BLaER1 (cell line): ENCODE measurements around the gene MN1.

Source experiments
- H3K27ac ChIP-seq: shearing (Covaris generic); formaldehyde crosslinking; 2 replicates; pipeline ENCODE4 v1.8.1; 2022
- H3K27me3 ChIP-seq: shearing (Covaris generic); formaldehyde crosslinking; 2 replicates; pipeline ENCODE4 v1.8.1; 2022
- H3K36me3 ChIP-seq: shearing (Covaris generic); formaldehyde crosslinking; 2 replicates; pipeline ENCODE4 v1.8.1; 2022
- H3K4me1 ChIP-seq: shearing (Covaris generic); formaldehyde crosslinking; 2 replicates; pipeline ENCODE4 v1.8.1; 2022
- H3K4me2 ChIP-seq: shearing (Covaris generic); formaldehyde crosslinking; 2 replicates; pipeline ENCODE4 v1.8.1; 2022
- H3K4me3 ChIP-seq: shearing (Covaris generic); formaldehyde crosslinking; 2 replicates; pipeline ENCODE4 v1.8.1; 2022
- H3K9ac ChIP-seq: shearing (Covaris generic); formaldehyde crosslinking; 2 replicates; pipeline ENCODE4 v1.8.1; 2022
- H3K9me3 ChIP-seq: shearing (Covaris generic); formaldehyde crosslinking; 2 replicates; pipeline ENCODE4 v1.8.1; 2022
- H4K20me1 ChIP-seq: shearing (Covaris generic); formaldehyde crosslinking; 2 replicates; pipeline ENCODE4 v1.8.1; 2022
- Cebpa-rat ChIP-seq: shearing (Covaris generic); IDR thresholded peaks from 2 replicates; pipeline ENCODE4 v1.8.1; 2022

The MN1 gene

GRCh38 chr22:27801202-27801615, 347 bp downstream of the MN1 start:
- Histone ChIP-seq H3K4me2 (peak overlapping the region; percentile 79), H3K27me3 (peaks cover 27% of the 10 kb centered on the region), H3K36me3 (peaks cover 16% of the 10 kb centered on the region), H3K4me1 (peaks cover 32% of the 10 kb centered on the region), H4K20me1 (peaks cover 12% of the 10 kb centered on the region; the same call in 1 of the 2 replicates), H3K9ac (peak overlapping the region; percentile 76), H3K27ac (peak overlapping the region; percentile 63), H3K9me3 (peaks cover 24% of the 10 kb centered on the region), H3K4me3 (peak overlapping the region; percentile 72)
- TF ChIP-seq Cebpa-rat = no peak

- H3K4me3 ChIP-seq = peak overlapping the region; percentile 72
- peak overlapping the region; percentile 76 for H3K9ac ChIP-seq
- peak overlapping the region; percentile 63; the same call in 1 of the 2 replicates for H3K27ac ChIP-seq
- H3K9me3 ChIP-seq = peaks cover 24% of the 10 kb centered on the region
- TF ChIP-seq Cebpa-rat = no peak
- H3K4me1 ChIP-seq = peaks cover 32% of the 10 kb centered on the region
- H4K20me1 ChIP-seq = peaks cover 12% of the 10 kb centered on the region; the same call in 1 of the 2 replicates
- peak overlapping the region; percentile 79 for H3K4me2 ChIP-seq
- peaks cover 27% of the 10 kb centered on the region for H3K27me3 ChIP-seq
- H3K36me3 ChIP-seq = peaks cover 16% of the 10 kb centered on the region
These were observed 1.0 kb downstream of the MN1 start for GRCh38 chr22:27800250-27801201.

GRCh38 chr22:27799827-27800249, 1.7 kb downstream of the MN1 start:
- Histone ChIP-seq H3K4me2 (peak overlapping the region; percentile 79), H3K36me3 (peaks cover 16% of the 10 kb centered on the region), H4K20me1 (peaks cover 12% of the 10 kb centered on the region; the same call in 1 of the 2 replicates), H3K4me1 (peaks cover 29% of the 10 kb centered on the region), H3K9me3 (peaks cover 24% of the 10 kb centered on the region), H3K27me3 (peaks cover 27% of the 10 kb centered on the region), H3K4me3 (peak overlapping the region; percentile 72; the same call in 1 of the 2 replicates), H3K9ac (no peak overlapping the region), H3K27ac (no peak overlapping the region)
- no peak for TF ChIP-seq Cebpa-rat

GRCh38 chr22:27799015-27799826, 2.3 kb downstream of the MN1 start:
- Histone ChIP-seq H3K27me3 (peaks cover 27% of the 10 kb centered on the region), H4K20me1 (peaks cover 12% of the 10 kb centered on the region; the same call in 1 of the 2 replicates), H3K4me3 (no peak overlapping the region), H3K4me2 (peak overlapping the region; percentile 79; the same call in 1 of the 2 replicates), H3K4me1 (peaks cover 26% of the 10 kb centered on the region), H3K9ac (no peak overlapping the region), H3K9me3 (peaks cover 24% of the 10 kb centered on the region), H3K36me3 (peaks cover 16% of the 10 kb centered on the region), H3K27ac (no peak overlapping the region)
- TF ChIP-seq Cebpa-rat = no peak

GRCh38 chr22:27798511-27799014, 3.0 kb downstream of the MN1 start:
- no peak overlapping the region for H3K4me3 ChIP-seq
- peaks cover 27% of the 10 kb centered on the region for H3K27me3 ChIP-seq
- H3K27ac ChIP-seq = no peak overlapping the region
- H3K36me3 ChIP-seq = peaks cover 16% of the 10 kb centered on the region
- H4K20me1 ChIP-seq = peaks cover 12% of the 10 kb centered on the region; the same call in 1 of the 2 replicates
- no peak overlapping the region for H3K4me2 ChIP-seq
- H3K9ac ChIP-seq = no peak overlapping the region
- peaks cover 25% of the 10 kb centered on the region for H3K4me1 ChIP-seq
- no peak for TF ChIP-seq Cebpa-rat
- peaks cover 24% of the 10 kb centered on the region for H3K9me3 ChIP-seq

GRCh38 chr22:27797520-27798391, 3.8 kb downstream of the MN1 start:
- H4K20me1 ChIP-seq = peaks cover 12% of the 10 kb centered on the region; the same call in 1 of the 2 replicates
- H3K9ac ChIP-seq = no peak overlapping the region
- H3K27me3 ChIP-seq = peaks cover 27% of the 10 kb centered on the region
- no peak overlapping the region for H3K27ac ChIP-seq
- peaks cover 24% of the 10 kb centered on the region for H3K9me3 ChIP-seq
- TF ChIP-seq Cebpa-rat = no peak
- no peak overlapping the region for H3K4me3 ChIP-seq
- H3K4me2 ChIP-seq = no peak overlapping the region
- peaks cover 20% of the 10 kb centered on the region for H3K4me1 ChIP-seq
- peaks cover 16% of the 10 kb centered on the region for H3K36me3 ChIP-seq

- no peak overlapping the region for H3K27ac ChIP-seq
- no peak overlapping the region for H3K9ac ChIP-seq
- peaks cover 24% of the 10 kb centered on the region for H3K9me3 ChIP-seq
- no peak for TF ChIP-seq Cebpa-rat
- H3K4me1 ChIP-seq = peaks cover 15% of the 10 kb centered on the region
- H3K36me3 ChIP-seq = peaks cover 16% of the 10 kb centered on the region
- H3K4me2 ChIP-seq = no peak overlapping the region
- H4K20me1 ChIP-seq = peaks cover 12% of the 10 kb centered on the region; the same call in 1 of the 2 replicates
- no peak overlapping the region for H3K4me3 ChIP-seq
- peaks cover 22% of the 10 kb centered on the region for H3K27me3 ChIP-seq
These were observed 4.6 kb downstream of the MN1 start for GRCh38 chr22:27796829-27797519.
